ENCODE measurements around the gene PSMB11. TPM values are rescaled to one million over a fixed set of nuclear protein-coding genes. Genes with fewer than 3 reads are reported as not detected.

The PSMB11 gene
- total and polyA plus RNA-seq, 8 donors: not detected

- intact Hi-C loops (cut with DNase I): no loop called here
- ATAC-seq: no peak
- Histone ChIP-seq H3K4me1 (no peaks in the 10 kb centered on the region), H3K27me3 (no peaks in the 10 kb centered on the region), H3K27ac (no peak overlapping the region), H3K9me3 (no peaks in the 10 kb centered on the region), H3K36me3 (no peaks in the 10 kb centered on the region), H3K4me3 (no peak overlapping the region)
- no peak for DNase-seq
- no peak for TF ChIP-seq CTCF (IDR thresholded peaks at IDR 0.05)
These were observed 23.9 kb upstream of the PSMB11 start for GRCh38 chr14:23018107-23018506.

DNA sequence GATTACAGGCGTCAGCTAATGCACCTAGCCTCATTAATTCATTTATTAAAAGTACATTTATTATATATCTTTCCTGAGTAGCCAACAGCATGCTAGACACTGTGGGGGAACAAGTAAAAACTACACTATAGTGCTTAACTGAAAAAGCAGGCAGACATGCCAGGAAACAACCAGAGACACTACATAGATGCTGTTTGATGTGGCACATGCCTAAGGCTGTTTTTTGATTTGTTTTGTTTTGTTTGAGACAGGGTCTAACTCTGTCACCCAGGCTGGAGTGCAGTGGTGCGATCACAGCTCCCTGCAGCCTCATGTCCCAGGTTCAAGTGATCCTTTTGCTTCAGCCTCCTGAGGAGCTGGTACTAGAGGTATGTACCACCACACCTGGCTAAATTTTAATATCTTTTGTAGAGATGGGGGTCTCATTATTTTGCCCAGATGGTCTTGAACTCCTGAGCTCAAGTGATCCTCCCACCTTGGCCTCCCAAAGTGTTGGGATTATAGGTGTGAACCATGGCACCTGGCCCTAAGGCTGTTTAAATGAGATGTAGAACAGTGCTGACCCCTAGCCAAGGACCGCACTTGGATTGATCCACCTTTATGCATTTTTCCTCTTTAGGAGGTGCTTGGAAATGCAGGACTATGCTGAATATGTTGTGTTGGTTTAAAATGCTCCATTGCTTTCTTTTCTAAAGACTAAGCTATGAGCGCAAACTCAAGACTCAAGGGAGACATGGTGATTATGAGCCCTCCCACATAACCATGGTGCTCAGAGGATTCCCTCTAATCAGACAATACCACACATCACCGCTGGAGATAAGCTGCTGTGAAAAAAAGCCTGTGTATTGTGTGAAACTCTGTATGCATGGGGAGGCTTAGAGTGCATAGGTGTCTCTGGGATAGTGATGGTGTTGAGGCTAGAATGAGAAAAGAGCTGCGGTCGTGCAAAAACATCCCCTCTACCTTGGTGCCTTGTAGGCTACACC is 21.6 kb upstream of the PSMB11 start:
- Histone ChIP-seq H3K27me3 (no peaks in the 10 kb centered on the region), H3K27ac (no peak overlapping the region), H3K36me3 (peaks cover 0 to 13% of the 10 kb centered on the region in 2 donors), H3K4me3 (no peak overlapping the region), H3K4me1 (peaks cover 0 to 5% of the 10 kb centered on the region in 2 donors), H3K9me3 (no peaks in the 10 kb centered on the region)
- no peak for TF ChIP-seq CTCF (IDR thresholded peaks at IDR 0.05)
- no peak for DNase-seq
- intact Hi-C loops (cut with DNase I): no loop called here
- ATAC-seq: no peak

GRCh38 chr14:23021434-23021833 is 20.6 kb upstream of the PSMB11 start:
- ATAC-seq (no peak), DNase-seq (no peak)
- no peak for TF ChIP-seq CTCF (IDR thresholded peaks at IDR 0.05)
- H3K9me3 ChIP-seq: no peaks in the 10 kb centered on the region
- no peaks in the 10 kb centered on the region for H3K27me3 ChIP-seq
- H3K36me3 ChIP-seq: peaks cover 0 to 23% of the 10 kb centered on the region in 2 donors
- intact Hi-C loops (cut with DNase I): no loop called here
- H3K4me3 ChIP-seq: no peak overlapping the region
- no peak overlapping the region for H3K27ac ChIP-seq
- H3K4me1 ChIP-seq: peaks cover 0 to 11% of the 10 kb centered on the region in 2 donors

DNA sequence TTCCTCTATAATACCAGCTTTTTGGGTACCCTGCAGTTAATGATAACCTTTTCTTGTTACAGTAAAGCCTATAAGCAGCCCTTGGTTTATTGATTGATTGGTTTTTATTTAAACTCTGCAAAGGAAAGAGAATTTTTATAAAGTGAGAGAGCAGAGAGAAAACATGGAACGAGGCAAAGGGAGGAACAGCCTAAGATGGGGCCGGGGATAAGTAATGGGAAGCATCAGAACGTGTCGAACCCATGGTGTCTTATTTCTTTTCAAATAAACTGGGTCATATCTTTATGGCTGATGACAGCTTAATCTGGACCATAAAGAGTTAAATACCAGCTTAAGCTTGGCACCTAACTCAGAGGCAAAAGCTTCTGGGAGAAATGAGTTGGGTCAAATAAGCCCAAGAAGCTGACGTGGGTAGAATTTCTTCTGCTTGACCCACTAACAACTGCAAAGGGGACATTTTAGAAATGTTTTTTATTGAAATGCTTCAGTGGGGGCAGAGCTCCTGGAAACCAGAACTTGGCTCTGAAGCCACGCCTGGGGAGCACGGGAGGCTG is 20.0 kb upstream of the PSMB11 start:
- Histone ChIP-seq H3K4me1 (peaks cover 0 to 11% of the 10 kb centered on the region in 2 donors), H3K27me3 (no peaks in the 10 kb centered on the region), H3K9me3 (no peaks in the 10 kb centered on the region), H3K27ac (no peak overlapping the region), H3K4me3 (no peak overlapping the region), H3K36me3 (peaks cover 0 to 28% of the 10 kb centered on the region in 2 donors)
- no peak for TF ChIP-seq CTCF (IDR thresholded peaks at IDR 0.05)
- intact Hi-C loops (cut with DNase I): no loop called here
- ATAC-seq (no peak), DNase-seq (no peak)

Data from left lung (tissue), 10 donors.